Hematopoietic multipotent progenitor cell (in vitro differentiated cells): ENCODE results near the gene TRMT112. TPM values are rescaled to one million over a fixed set of nuclear protein-coding genes. Genes with fewer than 3 reads are reported as not detected.

Source experiments
- DNase-seq, 3 donors: peaks; one replicate each; pipeline ENCODE4 v3.0.0-alpha.2; 2011 to 2015; ENCODE audit warnings: low read depth in 2 of 3, low spot score in 2 of 3
- total RNA-seq: library from RNA; depleted of rRNA; stranded (reverse); fragments of >200 nt; gene quantifications from one replicate; pipeline ENCODE4 v1.2.3, GENCODE V29; 2012

Gene TRMT112
- total RNA-seq, 1 donor, result 203 TPM

- DNase-seq, result no peak
These were observed 35.0 kb upstream of the TRMT112 start for GRCh38 chr11:64352099-64352994.

- DNase-seq, result no peak
These were observed 33.8 kb upstream of the TRMT112 start for GRCh38 chr11:64351136-64351631.

GRCh38 chr11:64349404-64349803, 32.0 kb upstream of the TRMT112 start:
- no peak for DNase-seq

- DNase-seq, result no peak
These were observed 31.6 kb upstream of the TRMT112 start for GRCh38 chr11:64349025-64349387.

- no peak for DNase-seq
These were observed 31.1 kb upstream of the TRMT112 start for GRCh38 chr11:64348383-64349024.

- DNase-seq, result no peak
These were observed 30.0 kb upstream of the TRMT112 start for GRCh38 chr11:64347193-64347867.

GRCh38 chr11:64344787-64345186, 27.4 kb upstream of the TRMT112 start:
- no peak for DNase-seq

- DNase-seq, result no peak
These were observed 26.6 kb upstream of the TRMT112 start for GRCh38 chr11:64343767-64344559.

- no peak for DNase-seq
These were observed 25.7 kb upstream of the TRMT112 start for GRCh38 chr11:64342869-64343745.

GRCh38 chr11:64341851-64342791, 24.8 kb upstream of the TRMT112 start:
- DNase-seq, result peak; percentile 69 to 91 (median 88)

- DNase-seq, result no peak
These were observed 24.1 kb upstream of the TRMT112 start for GRCh38 chr11:64341429-64341828.

- peak in 2 of 3 donors; percentile 67 to 74 for DNase-seq
These were observed 23.4 kb upstream of the TRMT112 start for GRCh38 chr11:64340671-64341335.

GRCh38 chr11:64339754-64340408, 22.5 kb upstream of the TRMT112 start, which contains the start of gene CCDC88B:
Gene CCDC88B, plus strand, starts transcription at chr11:64340204. Its CDS starts 63 bp downstream, at chr11:64340267.
- DNase-seq, result peak; percentile 65 to 87 (median 80)

GRCh38 chr11:64339286-64339685, 21.9 kb upstream of the TRMT112 start:
- DNase-seq, result no peak

- no peak for DNase-seq
These were observed 21.4 kb upstream of the TRMT112 start for GRCh38 chr11:64338716-64339115.

- DNase-seq, result no peak
These were observed 20.3 kb upstream of the TRMT112 start for GRCh38 chr11:64337538-64338249.
